ENCODE results near the gene PROCR.
A peak's percentile ranks its signal among the peaks of the same experiment; 100 is the strongest.
"Not testable (repeated sequence)": the region's sequence is repeated elsewhere in the genome, so short reads cannot be mapped to it uniquely, and the experiment has no call there.

Gene PROCR

GRCh38 chr20:35150846-35151579 is 20.9 kb upstream of the PROCR start:
- Mint-ChIP-seq H3K9me3 (no peaks in the 10 kb centered on the region), H3K4me1 (peaks cover 17% of the 10 kb centered on the region), H3K27me3 (no peaks in the 10 kb centered on the region)

GRCh38 chr20:35151736-35152135 is 20.1 kb upstream of the PROCR start:
- peaks cover 12% of the 10 kb centered on the region for H3K4me1 Mint-ChIP-seq
- H3K27ac Mint-ChIP-seq, result no peak overlapping the region
- no peaks in the 10 kb centered on the region for H3K27me3 Mint-ChIP-seq
- H3K36me3 Mint-ChIP-seq, result no peaks in the 10 kb centered on the region
- no peaks in the 10 kb centered on the region for H3K9me3 Mint-ChIP-seq
- no peak overlapping the region for H3K4me3 Mint-ChIP-seq

More at GRCh38 chr20:35150846-35151579, 20.9 kb upstream of the PROCR start:
- no peaks in the 10 kb centered on the region for H3K36me3 Mint-ChIP-seq
- no peak overlapping the region for H3K4me3 Mint-ChIP-seq
- no peak overlapping the region for H3K27ac Mint-ChIP-seq

GRCh38 chr20:35155936-35156335 is 15.9 kb upstream of the PROCR start:
- Mint-ChIP-seq H3K27ac (no peak overlapping the region), H3K4me1 (peaks cover 3% of the 10 kb centered on the region), H3K9me3 (no peaks in the 10 kb centered on the region), H3K36me3 (no peaks in the 10 kb centered on the region), H3K27me3 (no peaks in the 10 kb centered on the region), H3K4me3 (no peak overlapping the region)

GRCh38 chr20:35156978-35157377 is 14.9 kb upstream of the PROCR start:
- H3K27ac Mint-ChIP-seq, result no peak overlapping the region
- H3K4me1 Mint-ChIP-seq, result peaks cover 10% of the 10 kb centered on the region
- H3K4me3 Mint-ChIP-seq, result no peak overlapping the region
- no peaks in the 10 kb centered on the region for H3K27me3 Mint-ChIP-seq
- no peaks in the 10 kb centered on the region for H3K36me3 Mint-ChIP-seq
- no peaks in the 10 kb centered on the region for H3K9me3 Mint-ChIP-seq

- H3K9me3 Mint-ChIP-seq, H3K27me3 Mint-ChIP-seq, H3K4me3 Mint-ChIP-seq, H3K36me3 Mint-ChIP-seq, H3K27ac Mint-ChIP-seq: not testable (repeated sequence)
- peaks cover 15% of the 10 kb centered on the region for H3K4me1 Mint-ChIP-seq
Observed at GRCh38 chr20:35160341-35160740, 11.5 kb upstream of the PROCR start.

- peaks cover 15% of the 10 kb centered on the region for H3K4me1 Mint-ChIP-seq
- not testable (repeated sequence) for H3K27me3 Mint-ChIP-seq, H3K27ac Mint-ChIP-seq
Observed at GRCh38 chr20:35164531-35164930, 7.3 kb upstream of the PROCR start.

GRCh38 chr20:35165221-35166185 is 6.4 kb upstream of the PROCR start:
- H3K4me1 Mint-ChIP-seq, result peaks cover 14% of the 10 kb centered on the region
- no peaks in the 10 kb centered on the region for H3K27me3 Mint-ChIP-seq
- H3K4me3 Mint-ChIP-seq, result no peak overlapping the region
- peaks cover 6% of the 10 kb centered on the region for H3K36me3 Mint-ChIP-seq
- no peaks in the 10 kb centered on the region for H3K9me3 Mint-ChIP-seq
- H3K27ac Mint-ChIP-seq, result no peak overlapping the region

More at GRCh38 chr20:35164531-35164930, 7.3 kb upstream of the PROCR start:
- H3K4me3 Mint-ChIP-seq, H3K9me3 Mint-ChIP-seq, H3K36me3 Mint-ChIP-seq: not testable (repeated sequence)

GRCh38 chr20:35166242-35166830 is 5.5 kb upstream of the PROCR start:
- H3K27ac Mint-ChIP-seq, result no peak overlapping the region
- peaks cover 6% of the 10 kb centered on the region for H3K36me3 Mint-ChIP-seq
- H3K4me3 Mint-ChIP-seq, result no peak overlapping the region

GRCh38 chr20:35167787-35168186 is 4.1 kb upstream of the PROCR start:
- H3K4me3 Mint-ChIP-seq, result no peak overlapping the region
- H3K9me3 Mint-ChIP-seq, result no peaks in the 10 kb centered on the region
- no peak overlapping the region for H3K27ac Mint-ChIP-seq
- peaks cover 15% of the 10 kb centered on the region for H3K4me1 Mint-ChIP-seq
- peaks cover 4% of the 10 kb centered on the region for H3K36me3 Mint-ChIP-seq
- H3K27me3 Mint-ChIP-seq, result no peaks in the 10 kb centered on the region

More at GRCh38 chr20:35166242-35166830, 5.5 kb upstream of the PROCR start:
- peaks cover 11% of the 10 kb centered on the region for H3K4me1 Mint-ChIP-seq
- no peaks in the 10 kb centered on the region for H3K9me3 Mint-ChIP-seq
- no peaks in the 10 kb centered on the region for H3K27me3 Mint-ChIP-seq

- not testable (repeated sequence) for H3K4me3 Mint-ChIP-seq, H3K9me3 Mint-ChIP-seq, H3K36me3 Mint-ChIP-seq, H3K27me3 Mint-ChIP-seq, H3K27ac Mint-ChIP-seq
- H3K4me1 Mint-ChIP-seq, result peaks cover 15% of the 10 kb centered on the region
Observed at GRCh38 chr20:35168701-35169409, 3.0 kb upstream of the PROCR start.

GRCh38 chr20:35171438-35171752 is 477 bp upstream of the PROCR start:
- H3K4me1 Mint-ChIP-seq, result peaks cover 15% of the 10 kb centered on the region
- no peaks in the 10 kb centered on the region for H3K9me3 Mint-ChIP-seq
- no peak overlapping the region for H3K27ac Mint-ChIP-seq
- peak overlapping the region; percentile 57 for H3K4me3 Mint-ChIP-seq
- H3K36me3 Mint-ChIP-seq, result peaks cover 2% of the 10 kb centered on the region
- no peaks in the 10 kb centered on the region for H3K27me3 Mint-ChIP-seq

GRCh38 chr20:35172434-35172806 is 548 bp downstream of the PROCR start:
- Mint-ChIP-seq H3K27me3 (no peaks in the 10 kb centered on the region), H3K4me3 (peak overlapping the region; percentile 57), H3K27ac (no peak overlapping the region), H3K4me1 (peaks cover 15% of the 10 kb centered on the region), H3K9me3 (no peaks in the 10 kb centered on the region), H3K36me3 (peaks cover 2% of the 10 kb centered on the region)

- Mint-ChIP-seq H3K36me3 (peaks cover 2% of the 10 kb centered on the region), H3K27ac (no peak overlapping the region), H3K4me3 (no peak overlapping the region), H3K4me1 (peaks cover 15% of the 10 kb centered on the region), H3K27me3 (no peaks in the 10 kb centered on the region), H3K9me3 (no peaks in the 10 kb centered on the region)
Observed at GRCh38 chr20:35173576-35174192, 1.8 kb downstream of the PROCR start.

- peaks cover 15% of the 10 kb centered on the region for H3K4me1 Mint-ChIP-seq
- H3K36me3 Mint-ChIP-seq, result peaks cover 4% of the 10 kb centered on the region
- no peak overlapping the region for H3K27ac Mint-ChIP-seq
- H3K4me3 Mint-ChIP-seq, result no peak overlapping the region
- H3K9me3 Mint-ChIP-seq, result no peaks in the 10 kb centered on the region
- no peaks in the 10 kb centered on the region for H3K27me3 Mint-ChIP-seq
Observed at GRCh38 chr20:35174458-35175216, 2.8 kb downstream of the PROCR start.
